Activated CD8-positive, alpha-beta memory T cell treated with anti-CD3 and anti-CD28 coated beads, Interleukin-2, amount 50 U/mL, for 1 hour (primary cell): ENCODE results near the gene INPP5A.

Experiments used
- DNase-seq: peaks from one replicate; pipeline ENCODE4 v3.0.0-alpha.2; 2020; ENCODE audit errors: extremely low read depth

INPP5A gene

DNA sequence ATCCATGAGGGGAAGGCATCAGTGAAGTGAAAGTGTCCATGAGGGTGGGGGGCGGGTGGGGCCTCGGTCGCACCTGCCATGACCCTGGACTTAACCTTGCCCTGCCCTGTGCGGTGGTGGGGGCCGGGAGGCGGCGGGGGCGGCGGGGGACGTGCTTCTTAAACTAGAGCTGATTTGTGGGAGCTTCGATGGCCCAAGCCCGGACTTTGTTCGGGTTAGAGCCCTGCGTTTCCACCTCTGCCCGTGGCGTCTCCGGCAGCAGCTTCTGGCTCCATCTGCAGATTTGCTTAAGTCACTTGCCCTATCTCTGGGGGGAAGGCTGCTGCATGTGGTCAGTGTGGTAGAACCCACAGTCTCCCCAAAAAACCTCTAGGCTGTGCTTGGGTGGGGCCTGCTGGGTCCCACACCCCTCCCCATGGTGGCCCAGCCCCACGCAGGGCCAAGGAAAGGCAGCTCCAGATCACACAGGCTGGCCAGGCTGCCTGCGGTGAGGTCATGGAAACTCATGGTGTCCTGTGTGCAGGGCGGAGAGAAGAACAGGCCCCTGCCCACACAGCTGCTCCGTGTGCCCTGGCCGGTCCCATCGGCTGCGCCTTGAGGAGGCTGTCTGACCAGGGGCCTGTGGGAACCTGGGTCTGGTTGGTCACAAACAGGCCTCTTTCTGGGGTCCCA is 93.2 kb downstream of the INPP5A start:
- no peak for DNase-seq

DNA sequence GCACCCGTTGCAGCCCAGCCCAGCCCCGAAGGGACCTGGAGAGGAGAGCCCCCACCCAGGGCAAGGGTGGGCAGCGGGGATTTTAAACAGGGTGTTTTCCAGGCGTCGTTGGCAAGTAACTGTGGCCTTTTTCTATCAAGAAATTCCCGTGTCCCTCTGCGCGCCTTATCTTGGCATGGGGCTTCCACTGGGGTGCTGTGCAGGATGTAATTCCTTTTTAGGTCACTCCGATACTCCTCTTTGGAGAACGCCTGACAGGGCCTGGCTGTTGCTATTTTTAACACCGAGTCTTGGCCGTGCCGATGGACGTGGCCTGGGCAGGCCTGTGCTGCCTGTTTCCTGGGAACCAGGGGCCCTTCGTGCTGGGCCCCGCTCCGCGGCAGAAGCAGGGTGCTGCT is 93.8 kb downstream of the INPP5A start:
- no peak for DNase-seq

DNA sequence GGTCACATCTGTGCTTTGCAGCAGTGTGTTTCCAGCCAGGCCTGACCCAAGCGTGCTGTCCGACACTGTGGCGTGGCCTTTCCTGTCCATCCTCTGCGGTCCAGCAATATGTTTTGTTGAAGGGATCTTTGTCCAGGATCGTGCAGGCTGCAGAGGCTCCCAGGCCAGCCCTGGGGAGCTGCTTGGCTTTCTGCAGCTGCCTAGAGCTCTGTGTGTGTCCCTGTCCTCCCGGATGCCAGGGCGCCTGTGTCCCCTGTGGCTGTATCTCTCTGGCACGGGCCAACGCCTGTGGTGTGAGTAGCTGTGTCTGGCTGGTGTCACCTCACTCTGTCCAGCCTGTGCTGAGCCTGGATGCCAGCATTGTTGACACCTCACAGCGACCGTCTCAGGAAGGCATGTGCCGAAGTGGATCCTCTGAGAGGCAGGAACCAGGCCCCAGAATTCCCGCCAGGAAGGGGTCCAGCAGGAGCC is 94.5 kb downstream of the INPP5A start:
- no peak for DNase-seq

DNA sequence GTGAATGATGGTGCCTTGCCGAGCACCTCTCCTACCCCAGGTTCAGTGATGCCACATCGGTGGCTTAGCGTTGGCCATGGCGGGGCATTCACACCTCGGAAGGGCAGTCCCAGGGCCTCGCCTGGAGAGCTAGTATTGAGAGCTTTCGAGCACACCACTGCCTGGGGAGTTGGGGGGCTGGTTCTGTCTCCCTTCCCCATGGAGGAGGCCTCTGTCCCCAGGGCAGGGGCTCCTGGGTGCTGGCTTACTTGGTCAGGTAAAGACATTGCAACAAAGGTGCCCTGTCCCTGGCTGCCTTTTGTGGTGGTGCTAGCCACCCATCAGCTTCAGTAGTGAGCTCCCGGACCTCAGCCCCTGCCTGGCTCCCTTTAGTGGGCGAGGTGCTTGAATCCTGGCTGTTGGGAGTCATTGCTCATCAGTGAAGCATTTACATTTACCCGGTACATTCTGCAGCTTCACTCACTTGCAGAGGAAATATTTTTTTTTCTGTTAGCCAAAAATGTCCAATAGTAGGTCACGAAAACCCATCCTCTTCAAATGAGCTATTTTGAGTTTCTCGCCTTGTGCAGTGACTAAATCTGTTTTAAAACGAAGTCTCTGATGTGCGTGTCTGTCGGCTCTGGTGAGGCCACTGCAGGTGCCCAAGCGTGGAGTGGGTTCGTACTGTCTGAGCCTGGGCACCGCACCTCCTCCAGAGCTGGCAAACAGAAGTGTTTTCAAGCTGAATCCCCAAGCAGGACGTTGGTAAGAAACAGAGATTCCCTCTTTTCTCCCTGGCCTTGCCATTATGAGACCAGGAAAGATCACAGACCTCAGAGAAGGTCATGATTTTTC is 95.5 kb downstream of the INPP5A start:
- no peak for DNase-seq

DNA sequence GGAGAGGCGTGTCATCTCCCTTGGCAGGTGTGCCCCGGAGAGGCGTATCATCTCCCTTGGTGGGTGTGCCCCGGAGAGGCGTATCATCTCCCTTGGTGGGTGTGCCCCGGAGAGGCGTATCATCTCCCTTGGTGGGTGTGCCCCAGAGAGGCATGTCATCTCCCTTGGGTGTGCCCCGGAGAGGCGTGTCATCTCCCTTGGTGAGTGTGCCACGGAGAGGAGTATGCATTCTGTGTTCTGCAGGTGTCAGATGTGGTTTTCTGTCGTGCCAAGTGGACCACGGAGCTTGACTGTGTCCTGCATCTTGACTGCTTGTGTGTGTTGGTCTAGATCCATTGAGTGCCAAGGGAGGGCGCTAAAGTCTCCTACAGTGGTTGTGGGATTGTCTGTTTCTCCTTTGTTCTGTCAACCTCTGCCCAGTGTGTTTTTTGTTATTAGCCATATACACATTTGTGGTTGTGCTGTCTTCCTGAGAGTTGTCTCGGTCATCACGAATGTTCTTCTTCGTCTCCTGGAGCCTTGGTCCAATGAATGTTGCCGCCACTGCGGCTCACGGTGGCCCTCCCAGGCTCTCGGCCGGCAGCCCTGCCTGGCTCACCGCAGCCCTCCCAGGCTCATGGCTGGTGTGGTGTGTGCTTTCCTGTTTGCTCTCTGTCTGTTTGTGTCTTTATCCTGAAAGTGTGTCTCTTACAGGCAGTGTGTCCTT is 96.8 kb downstream of the INPP5A start:
- DNase-seq: no peak

DNA sequence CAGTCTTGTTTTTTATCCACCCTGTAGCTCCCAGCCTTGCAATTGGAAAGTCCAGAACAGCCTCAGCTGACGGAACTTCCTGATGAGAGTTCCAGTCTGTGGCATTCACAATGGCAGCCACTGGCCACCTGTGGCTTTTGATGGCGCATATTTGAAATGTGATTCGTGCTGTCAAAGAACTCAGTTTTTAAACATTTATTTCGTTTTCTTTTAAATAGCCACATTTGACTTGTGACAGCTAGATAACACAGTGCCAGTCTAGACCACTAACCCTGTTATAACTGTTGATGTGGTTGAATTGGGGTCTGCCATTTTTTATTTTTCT is 97.3 kb downstream of the INPP5A start:
- DNase-seq: no peak

DNA sequence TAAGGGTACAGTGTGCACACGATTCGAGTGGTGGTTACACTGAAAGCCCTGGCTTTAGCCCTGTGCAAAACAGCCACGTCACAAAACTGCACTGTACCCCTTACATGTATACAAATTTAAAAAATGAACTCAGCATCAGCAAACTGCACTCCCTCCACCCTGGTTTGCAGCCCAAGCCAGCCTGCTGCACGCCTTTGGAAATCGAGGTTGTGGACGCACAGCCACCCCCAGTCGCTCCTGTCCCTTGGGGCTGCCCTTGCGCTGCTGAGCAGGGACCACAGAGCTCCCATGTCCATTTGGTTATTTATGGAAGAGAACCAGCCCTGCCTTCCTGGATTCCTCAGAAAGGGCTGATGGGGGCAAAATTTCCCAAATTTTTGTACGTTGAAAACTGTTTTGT is 98.8 kb downstream of the INPP5A start:
- no peak for DNase-seq

DNA sequence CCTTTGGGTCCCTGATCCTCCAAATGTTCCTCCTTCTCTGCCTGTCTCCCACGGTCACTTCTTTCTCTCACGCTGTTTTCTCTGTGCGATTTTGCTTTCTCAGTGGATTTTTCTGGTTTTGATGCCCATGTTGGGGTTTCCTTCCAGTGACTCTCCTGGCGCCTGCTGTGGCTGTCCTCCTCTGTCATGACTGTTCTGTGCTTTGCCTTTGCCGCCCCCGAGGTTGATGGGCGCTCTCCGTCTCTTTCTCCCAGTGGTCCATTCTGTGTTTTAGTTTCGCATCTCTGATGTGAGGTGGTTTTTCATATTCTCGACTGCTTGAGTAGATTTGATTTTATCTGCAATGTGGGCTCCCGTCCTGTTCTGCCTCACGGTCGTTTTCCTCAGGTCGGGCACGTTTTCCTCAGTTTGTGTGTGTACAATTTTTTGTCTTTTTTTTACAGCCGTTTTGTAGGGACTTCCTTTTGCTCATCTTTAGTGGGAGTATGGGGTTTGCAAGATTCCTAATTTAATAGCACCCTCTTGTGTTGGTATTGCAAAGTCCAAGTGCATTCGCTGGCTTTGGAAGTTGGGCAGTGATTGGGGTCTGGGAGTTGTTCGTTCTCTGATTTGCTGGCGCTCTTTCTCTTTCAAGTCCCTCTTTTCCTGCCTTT is 100.0 kb downstream of the INPP5A start:
- DNase-seq: no peak

DNA sequence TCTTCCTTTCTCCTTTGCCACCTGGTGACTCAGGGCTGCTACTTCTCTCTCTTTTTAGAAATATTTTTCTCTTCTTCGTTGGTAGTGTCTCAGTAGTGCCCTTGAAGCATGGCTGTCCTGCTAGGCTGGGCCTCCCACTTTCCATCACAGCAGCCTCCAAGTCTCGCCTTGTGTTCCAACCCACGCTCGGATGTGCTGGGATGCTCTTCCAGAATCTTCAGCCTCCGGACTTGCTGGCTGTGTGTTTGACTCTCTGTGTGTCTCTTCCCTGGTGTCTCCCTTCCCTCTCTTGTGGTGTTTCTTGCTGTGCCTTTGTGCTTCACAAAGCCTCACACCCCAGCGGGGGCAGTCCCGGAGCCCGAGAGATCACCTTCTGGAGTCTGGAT is 100.5 kb downstream of the INPP5A start:
- DNase-seq: no peak

DNA sequence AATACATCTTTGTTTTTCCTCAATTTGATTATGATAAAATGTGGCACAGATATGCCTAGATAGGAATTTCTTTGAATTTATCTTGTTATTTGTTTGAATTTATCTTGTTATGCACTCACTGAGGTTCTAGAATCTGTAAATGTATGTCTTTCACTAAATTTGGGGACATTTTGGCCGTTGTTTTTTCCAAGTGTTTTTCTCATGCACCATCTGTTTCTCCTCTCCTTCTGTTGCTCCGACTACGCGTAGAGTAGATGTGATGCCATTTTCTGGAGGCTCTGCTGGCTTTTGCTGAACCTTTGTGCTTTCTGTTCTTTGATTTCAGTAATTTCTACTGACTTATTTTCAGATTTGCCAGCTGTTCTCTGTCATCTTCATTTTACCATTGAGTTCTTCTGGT is 101.9 kb downstream of the INPP5A start:
- DNase-seq: no peak

DNA sequence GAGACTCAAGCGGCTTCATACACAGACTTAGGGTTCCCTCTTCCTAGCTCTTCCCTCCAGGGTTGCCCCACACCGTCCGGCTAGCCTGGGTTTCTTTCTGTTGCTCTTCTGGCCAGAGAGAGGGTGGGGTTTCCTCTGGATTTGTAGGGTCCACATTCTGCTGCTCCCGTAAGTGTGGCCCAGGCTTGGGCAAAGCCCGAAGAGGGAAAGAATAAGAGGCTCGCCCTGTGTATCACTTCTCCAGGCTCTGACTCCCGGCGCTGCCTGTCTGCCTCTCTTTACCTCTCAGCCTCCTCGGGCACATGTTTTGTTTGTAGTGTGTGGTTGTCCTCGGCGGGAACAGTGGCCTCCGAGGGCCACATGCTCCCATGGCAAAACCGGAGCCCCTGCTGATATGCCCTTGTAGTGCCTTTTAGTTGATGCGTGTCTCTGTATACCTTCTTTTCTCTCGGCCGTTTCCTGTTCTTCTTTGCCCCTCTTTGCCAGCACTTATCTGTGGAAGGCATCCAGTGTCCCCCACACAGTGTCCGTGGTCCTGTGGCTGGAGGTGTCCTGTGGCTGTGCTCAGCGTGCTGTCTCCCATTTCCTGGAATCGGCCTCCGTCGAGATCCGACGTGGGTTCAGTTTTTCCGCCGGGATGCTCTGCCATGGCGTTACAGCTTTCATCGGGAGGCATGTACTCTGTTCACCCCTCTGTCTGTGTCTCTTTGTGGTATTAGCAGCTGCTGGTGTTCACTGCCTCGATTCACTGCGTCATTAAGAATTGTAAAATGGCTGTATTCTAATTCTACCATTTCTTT is 102.9 kb downstream of the INPP5A start:
- DNase-seq: no peak

DNA sequence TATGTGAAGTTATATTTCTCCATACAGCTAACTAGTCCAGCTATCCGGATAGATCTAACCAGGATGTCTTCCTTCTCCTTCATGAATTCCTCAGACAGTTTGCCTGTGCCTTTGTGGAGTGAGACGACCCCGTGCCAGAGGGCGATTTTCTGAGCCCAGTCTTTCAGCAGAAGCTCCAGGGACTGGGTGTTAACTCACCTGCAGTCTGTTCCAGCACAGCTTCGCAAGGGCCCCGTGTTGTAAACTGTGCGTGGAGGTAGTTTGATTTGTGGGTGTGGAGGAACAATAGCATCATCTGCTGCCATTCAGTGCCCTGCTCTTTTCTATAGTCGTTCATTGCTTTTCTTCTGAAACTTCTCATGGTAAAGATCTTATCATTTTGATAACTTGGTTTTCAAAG is 103.8 kb downstream of the INPP5A start:
- DNase-seq: no peak

DNA sequence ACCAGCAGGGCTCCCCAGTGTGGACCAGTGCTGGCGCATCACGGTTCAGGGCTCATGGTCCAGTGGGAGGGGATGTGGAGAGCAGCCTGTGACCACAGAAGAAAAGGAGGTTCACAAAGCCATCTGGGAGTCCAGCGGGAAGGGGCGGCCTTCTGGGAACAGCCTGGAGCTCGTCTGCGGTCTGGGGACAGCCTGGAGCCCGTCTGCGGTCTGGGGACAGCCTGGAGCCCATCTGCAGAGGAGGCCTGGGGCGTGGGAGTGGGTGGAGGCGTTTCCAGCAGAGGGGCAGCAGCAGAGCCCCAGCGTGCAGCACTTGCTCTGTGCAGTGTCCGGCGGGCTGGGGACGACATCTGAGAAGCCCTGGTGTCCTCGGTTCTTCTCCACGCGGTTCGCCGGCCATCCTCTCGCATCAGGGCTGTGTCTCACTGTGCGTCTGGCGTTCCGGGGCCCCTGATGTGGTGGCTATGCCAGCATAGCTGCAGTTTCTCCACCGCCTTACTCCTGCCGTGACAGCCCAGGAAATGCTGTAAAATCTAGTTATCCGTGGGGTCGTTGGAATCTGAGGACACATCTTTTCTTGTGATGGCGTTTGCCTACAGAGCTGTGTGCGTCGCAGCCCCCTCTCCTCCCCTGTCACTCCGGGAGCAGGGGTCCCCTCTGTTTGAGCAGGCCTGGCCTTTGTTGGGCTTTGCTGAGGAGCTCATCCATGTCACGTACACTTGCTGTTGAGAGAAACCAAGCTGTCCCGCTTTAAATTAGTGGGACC is 104.6 kb downstream of the INPP5A start:
- no peak for DNase-seq

DNA sequence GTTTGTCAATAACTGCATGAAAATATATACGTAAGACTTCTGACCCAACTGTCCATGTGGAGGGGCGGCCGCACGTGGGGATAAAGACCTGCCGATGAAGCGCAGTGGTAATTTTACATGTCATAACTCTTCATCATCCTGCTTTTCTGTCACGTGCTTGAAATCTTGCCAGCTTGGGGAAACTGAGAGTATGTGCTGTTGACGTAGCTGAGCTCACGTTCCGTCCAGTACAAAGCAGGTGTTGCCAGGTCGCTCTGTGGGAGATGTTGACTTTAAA is 105.1 kb downstream of the INPP5A start:
- DNase-seq: no peak

DNA sequence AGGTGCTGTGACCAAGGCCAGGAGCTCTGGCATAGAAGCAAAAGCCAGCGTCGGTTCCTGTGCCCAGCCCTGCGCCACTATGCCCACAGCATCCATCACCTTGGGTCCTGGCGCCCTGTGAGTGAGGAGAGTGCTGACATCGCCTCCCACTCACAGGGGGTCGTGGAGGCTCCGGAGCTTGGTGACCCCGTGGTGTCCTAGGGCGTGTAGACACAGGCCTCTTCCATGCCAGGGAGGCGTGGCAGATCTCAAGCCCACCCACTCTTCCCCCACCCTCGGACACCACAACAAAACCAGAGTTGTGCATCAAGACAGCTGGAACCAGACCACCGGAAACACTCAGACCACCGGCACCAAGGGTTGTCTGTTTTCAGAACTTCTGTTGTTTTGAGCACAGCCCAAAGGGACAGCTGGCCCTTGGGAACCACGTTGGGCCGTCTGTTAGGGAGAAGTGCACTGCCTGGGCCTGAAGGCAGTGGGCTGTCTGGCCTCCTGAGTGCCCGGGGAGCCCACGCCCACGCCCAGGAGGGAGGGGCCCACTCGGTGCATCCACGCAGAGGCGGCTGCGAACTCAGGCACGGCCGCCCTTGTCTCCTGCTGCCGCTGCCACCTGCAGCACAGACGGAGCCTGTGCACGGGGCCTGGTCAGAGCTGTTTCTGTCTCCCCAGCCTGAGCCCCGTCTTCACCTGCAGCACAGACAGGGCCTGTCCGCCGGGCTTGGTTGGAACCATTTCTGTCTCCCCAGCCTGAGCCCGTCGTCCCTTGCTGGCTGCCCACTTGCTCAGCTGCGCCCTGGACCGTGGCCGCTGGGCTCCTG is 106.3 kb downstream of the INPP5A start:
- no peak for DNase-seq

DNA sequence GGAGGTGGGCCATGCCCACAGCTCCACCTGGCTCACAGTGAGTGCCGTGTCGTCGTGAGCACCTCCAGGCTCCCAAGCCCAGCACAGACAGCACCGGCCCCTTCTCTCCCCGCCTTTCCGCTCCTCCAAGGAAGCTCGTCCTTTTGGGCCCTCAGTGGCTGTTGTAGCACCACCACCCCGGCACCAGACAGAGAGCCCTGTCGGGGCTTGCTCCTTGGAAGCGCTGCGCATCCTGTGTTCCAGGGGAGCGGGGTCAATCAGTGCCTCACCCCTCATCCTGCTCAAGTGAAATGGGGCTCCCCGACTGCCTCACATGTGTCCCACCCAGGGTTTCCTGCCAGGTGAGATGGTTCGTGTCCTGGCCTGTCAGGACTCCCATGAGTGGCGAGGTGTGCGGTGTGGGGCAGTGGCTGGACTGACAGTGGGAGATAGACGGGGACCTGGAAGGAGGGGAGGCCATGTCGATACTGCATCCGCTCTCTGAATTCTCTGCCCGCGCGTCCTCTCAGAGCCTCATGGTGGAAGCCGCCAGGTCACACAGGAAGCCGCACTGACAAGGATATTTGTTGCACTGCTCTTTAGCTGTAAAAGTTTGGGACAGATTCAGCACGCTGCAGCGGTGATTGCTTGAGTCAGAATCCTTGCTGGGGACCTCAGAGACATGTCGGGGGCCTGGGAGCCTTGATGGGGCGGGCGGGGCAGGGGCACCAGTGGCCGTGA is 107.1 kb downstream of the INPP5A start:
- DNase-seq: no peak

DNA sequence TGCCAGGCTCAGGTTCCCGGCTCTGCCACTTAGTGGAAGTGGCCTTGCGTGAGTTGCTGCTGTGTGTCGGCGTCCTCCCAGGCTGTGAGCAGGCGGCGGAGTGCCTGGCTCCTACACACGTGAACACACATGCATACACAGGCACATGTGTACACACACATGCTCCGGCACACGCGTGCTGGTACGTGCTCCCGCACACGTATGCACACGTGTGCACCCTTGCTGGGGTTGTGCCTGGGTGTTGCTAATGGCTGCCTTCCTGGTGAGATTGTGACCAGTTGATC is 107.6 kb downstream of the INPP5A start:
- DNase-seq: no peak

DNA sequence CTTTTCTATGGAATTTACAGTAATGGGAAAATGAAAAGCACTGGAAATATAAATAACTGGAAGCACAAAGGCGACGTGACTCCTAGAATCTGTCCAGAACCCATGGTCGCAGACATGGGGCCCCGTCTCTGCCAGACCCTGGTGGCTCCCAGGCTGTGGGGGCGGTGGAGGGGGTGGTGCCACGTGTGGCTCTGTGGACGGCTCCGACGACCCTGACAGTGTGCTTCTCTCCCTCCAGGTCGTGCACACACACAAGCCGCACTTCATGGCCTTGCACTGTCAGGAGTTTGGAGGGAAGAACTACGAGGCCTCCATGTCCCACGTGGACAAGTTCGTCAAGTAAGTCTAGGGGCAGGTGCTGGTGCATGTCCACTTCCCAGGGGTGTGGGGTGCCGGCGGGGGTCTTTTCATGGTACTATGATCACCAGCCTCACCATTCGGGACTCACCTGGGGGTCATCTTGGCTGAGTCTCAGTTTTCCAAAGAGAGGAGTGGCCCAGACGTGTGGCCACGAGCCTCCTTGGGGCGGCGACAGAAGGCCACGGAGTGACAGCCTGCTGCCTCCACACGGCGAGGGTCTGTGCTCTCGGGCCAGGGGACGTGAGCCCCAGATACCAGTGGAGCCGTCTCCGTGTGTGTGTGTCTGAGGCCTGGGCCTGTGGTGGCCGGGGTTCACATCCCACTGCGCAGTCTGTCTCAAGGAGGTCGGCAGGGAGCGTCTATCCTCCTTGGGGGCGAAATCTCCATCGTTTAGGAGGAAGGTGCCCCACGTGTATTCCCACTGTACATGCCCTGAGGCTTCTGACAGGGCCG is 108.2 kb downstream of the INPP5A start:
- DNase-seq: no peak
